Thyroid gland (tissue), 4 donors: Measurements from ENCODE around the gene BHMT.

Source experiments
- POLR2A ChIP-seq, 2 donors: fragments of 450-650 bp; IDR thresholded peaks; one replicate each; pipeline ENCODE4 v1.6.1; 2017; ENCODE audit warnings: antibody characterized with exemption in 2 of 2, mild to moderate bottlenecking in 2 of 2, moderate library complexity in 1 of 2
- TF ChIP-seq, protein P1 (sequence below), 6 experiments: fragments of 200-600 bp in 3 of 6; fragments of 450-650 bp in 3 of 6; sonication (generic) in 3 of 6; IDR thresholded peaks; one replicate each; pipeline ENCODE4 v1.5.1; 2016 to 2019; ENCODE audit warnings: antibody characterized with exemption in 6 of 6, mild to moderate bottlenecking in 2 of 6, inconsistent platforms in 1 of 6, moderate library complexity in 1 of 6

GRCh38 chr5:79133657-79134451 is 22.2 kb downstream of the BHMT start:
- TF ChIP-seq POLR2A (IDR thresholded peaks at IDR 0.05): no peak
- TF ChIP-seq, protein P1, sequence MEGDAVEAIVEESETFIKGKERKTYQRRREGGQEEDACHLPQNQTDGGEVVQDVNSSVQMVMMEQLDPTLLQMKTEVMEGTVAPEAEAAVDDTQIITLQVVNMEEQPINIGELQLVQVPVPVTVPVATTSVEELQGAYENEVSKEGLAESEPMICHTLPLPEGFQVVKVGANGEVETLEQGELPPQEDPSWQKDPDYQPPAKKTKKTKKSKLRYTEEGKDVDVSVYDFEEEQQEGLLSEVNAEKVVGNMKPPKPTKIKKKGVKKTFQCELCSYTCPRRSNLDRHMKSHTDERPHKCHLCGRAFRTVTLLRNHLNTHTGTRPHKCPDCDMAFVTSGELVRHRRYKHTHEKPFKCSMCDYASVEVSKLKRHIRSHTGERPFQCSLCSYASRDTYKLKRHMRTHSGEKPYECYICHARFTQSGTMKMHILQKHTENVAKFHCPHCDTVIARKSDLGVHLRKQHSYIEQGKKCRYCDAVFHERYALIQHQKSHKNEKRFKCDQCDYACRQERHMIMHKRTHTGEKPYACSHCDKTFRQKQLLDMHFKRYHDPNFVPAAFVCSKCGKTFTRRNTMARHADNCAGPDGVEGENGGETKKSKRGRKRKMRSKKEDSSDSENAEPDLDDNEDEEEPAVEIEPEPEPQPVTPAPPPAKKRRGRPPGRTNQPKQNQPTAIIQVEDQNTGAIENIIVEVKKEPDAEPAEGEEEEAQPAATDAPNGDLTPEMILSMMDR (IDR thresholded peaks at IDR 0.05): peak in 5 of 6 experiments; percentile 62 to 81 (median 78)
